ENCODE results near the gene STYX.

DNA sequence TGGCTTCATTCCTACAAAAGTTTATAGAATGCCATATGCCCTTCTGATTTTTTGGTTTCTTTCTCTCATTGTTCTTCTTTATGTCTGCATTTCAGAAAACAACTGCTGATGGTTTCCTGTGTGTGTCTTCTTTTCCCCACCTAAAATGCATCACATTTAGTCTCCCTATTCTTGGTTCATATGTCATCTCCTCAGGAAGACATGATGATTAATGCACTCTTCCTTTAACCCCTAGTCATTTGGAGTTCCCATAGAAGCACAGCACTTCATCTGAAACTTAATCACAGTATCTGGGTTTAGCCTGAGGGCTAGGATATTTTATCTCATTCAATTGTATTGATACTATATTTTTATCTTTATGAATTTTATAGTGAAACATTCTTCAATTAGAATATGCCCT lies 39.9 kb downstream of the STYX start:
- TF ChIP-seq POLR2A (IDR thresholded peaks at IDR 0.05; ENCODE audit: low read length) (no peak), GATA1 (IDR thresholded peaks at IDR 0.05; ENCODE audit: low read depth, low read length) (no peak)
